AG04449 (cell line): ENCODE results near the gene REEP2.
"Not testable (repeated sequence)": the region's sequence is repeated elsewhere in the genome, so short reads cannot be mapped to it uniquely, and the experiment has no call there.

Experiments
- CTCF ChIA-PET: fragments of 350-600 bp; formaldehyde crosslinking; extraction: SDS; loops from one replicate; lab custom pipeline; 2021; ENCODE audit warnings: antibody characterized with exemption; lab: Yijun Ruan, JAX
- POLR2A ChIA-PET: fragments of 400-600, 350-600 bp; formaldehyde crosslinking; extraction: SDS; loops from one replicate; lab custom pipeline; 2020; ENCODE audit warnings: antibody characterized with exemption, inconsistent platforms; lab: Yijun Ruan, JAX
- DNase-seq: peaks from one replicate; pipeline ENCODE4 v3.0.0-alpha.2; 2010; ENCODE audit warnings: low read depth, low spot score
- H3K4me3 ChIP-seq: 2 replicates; pipeline ENCODE4 v1.5.1; 2011; ENCODE audit warnings: low read depth, mild to moderate bottlenecking, control low read depth, low read length
- CTCF ChIP-seq: IDR thresholded peaks from one replicate; pipeline ENCODE4 v1.5.1; 2011; ENCODE audit warnings: mild to moderate bottlenecking, moderate library complexity, low read length, control low read depth, inconsistent platforms; ENCODE audit not compliant: insufficient read depth; ENCODE audit errors: missing control alignments

The REEP2 gene

GRCh38 chr5:138470322-138471051 is 31.6 kb downstream of the REEP2 start:
- no peak overlapping the region for H3K4me3 ChIP-seq
- no peak for DNase-seq
- ChIA-PET CTCF (interaction anchor here (1.5 kb wide), 1 partner anchor 36 kb away, joined by 3 read pairs; no protein-coding TSS in a partner anchor), POLR2A (no interaction called here)
- no peak for TF ChIP-seq CTCF

- DNase-seq, result no peak
- ChIA-PET POLR2A (no interaction called here), CTCF (interaction anchor here (1.5 to 1.8 kb wide), 2 partner anchors 10 to 36 kb away, joined by 3 to 4 read pairs; no protein-coding TSS in a partner anchor)
- no peak overlapping the region for H3K4me3 ChIP-seq
- no peak for TF ChIP-seq CTCF
Measured at GRCh38 chr5:138471052-138471361, 32.1 kb downstream of the REEP2 start.

GRCh38 chr5:138472353-138472752 is 33.5 kb downstream of the REEP2 start:
- no peak for TF ChIP-seq CTCF
- ChIA-PET POLR2A (no interaction called here), CTCF (interaction anchor here (0.7 to 1.8 kb wide), 3 partner anchors 9 to 18 kb away, joined by 3 to 5 read pairs (median 4); no protein-coding TSS in a partner anchor)
- H3K4me3 ChIP-seq, result no peak overlapping the region
- DNase-seq, result no peak

GRCh38 chr5:138473151-138473550 is 34.3 kb downstream of the REEP2 start:
- DNase-seq, H3K4me3 ChIP-seq: not testable (repeated sequence)
- ChIA-PET CTCF (interaction anchor here (0.8 to 1.2 kb wide), 2 partner anchors 24 to 31 kb away, joined by 3 read pairs; no protein-coding TSS in a partner anchor), POLR2A (interaction anchor here (1.3 kb wide), 1 partner anchor 8 kb away, joined by 3 read pairs; the partner anchor contains the start of gene EGR1)

GRCh38 chr5:138476918-138477317 is 38.1 kb downstream of the REEP2 start:
- no peak overlapping the region for H3K4me3 ChIP-seq
- DNase-seq, result no peak
- ChIA-PET POLR2A (no interaction called here), CTCF (no interaction called here)
- TF ChIP-seq CTCF, result no peak

GRCh38 chr5:138482638-138483037 is 43.8 kb downstream of the REEP2 start:
- H3K4me3 ChIP-seq, result no peak overlapping the region
- TF ChIP-seq CTCF, result no peak
- ChIA-PET CTCF (interaction anchor here (1.0 to 2.4 kb wide), 3 partner anchors 18 to 25 kb away, joined by 3 to 12 read pairs (median 8); partner anchors contain the start of gene EGR1), POLR2A (no interaction called here)
- DNase-seq, result no peak

GRCh38 chr5:138488481-138488945 is 49.7 kb downstream of the REEP2 start:
- H3K4me3 ChIP-seq, result no peak overlapping the region
- ChIA-PET CTCF (no interaction called here), POLR2A (no interaction called here)
- TF ChIP-seq CTCF, result no peak
- DNase-seq, result no peak
